KOPT-K1 (cell line): ENCODE results near the gene PRTFDC1.

ENCODE experiments used
- H3K27ac ChIP-seq: fragments of 200-600 bp; sonication (generic); 2 replicates; pipeline ENCODE4 v1.5.1; 2016; ENCODE audit warnings: antibody characterized with exemption, mild to moderate bottlenecking, low read depth, low read length; ENCODE audit not compliant: poor library complexity, severe bottlenecking
- H3K36me3 ChIP-seq: fragments of 200-600 bp; sonication (generic); 2 replicates; pipeline ENCODE4 v1.5.1; 2017; ENCODE audit warnings: antibody characterized with exemption, mild to moderate bottlenecking, low read length, moderate library complexity; ENCODE audit not compliant: insufficient read depth
- H3K9me3 ChIP-seq: fragments of 200-600 bp; sonication (generic); 2 replicates; pipeline ENCODE4 v1.5.1; 2017; ENCODE audit warnings: antibody characterized with exemption, low read length, mild to moderate bottlenecking; ENCODE audit not compliant: insufficient read depth, poor library complexity, severe bottlenecking

Gene PRTFDC1

DNA sequence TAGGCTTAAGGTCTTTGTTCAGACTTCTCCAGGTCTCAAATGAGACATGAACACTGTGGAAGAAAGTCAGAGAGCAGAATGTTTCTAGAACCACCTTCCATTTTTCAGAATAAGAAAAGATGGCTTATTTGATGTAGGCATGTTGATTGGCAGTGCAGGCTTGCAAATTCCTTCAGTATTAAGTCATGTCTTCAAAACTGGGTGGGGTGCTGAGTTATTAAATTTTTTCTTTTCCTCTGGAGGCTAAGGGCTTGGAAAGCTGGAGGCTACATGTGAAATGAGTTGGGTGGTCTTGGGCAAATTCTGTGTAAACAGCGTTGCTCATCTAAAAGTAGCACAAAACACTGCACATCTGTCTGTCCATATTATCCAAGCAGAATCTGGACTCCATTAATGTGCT lies 62.8 kb downstream of the PRTFDC1 start:
- no peaks in the 10 kb centered on the region for H3K36me3 ChIP-seq
- no peaks in the 10 kb centered on the region for H3K9me3 ChIP-seq
- no peak overlapping the region for H3K27ac ChIP-seq

- Histone ChIP-seq H3K36me3 (no peaks in the 10 kb centered on the region), H3K27ac (peak overlapping the region; percentile 78), H3K9me3 (no peaks in the 10 kb centered on the region)
Measured at GRCh38 chr10:24887855-24888231, 64.6 kb downstream of the PRTFDC1 start.

DNA sequence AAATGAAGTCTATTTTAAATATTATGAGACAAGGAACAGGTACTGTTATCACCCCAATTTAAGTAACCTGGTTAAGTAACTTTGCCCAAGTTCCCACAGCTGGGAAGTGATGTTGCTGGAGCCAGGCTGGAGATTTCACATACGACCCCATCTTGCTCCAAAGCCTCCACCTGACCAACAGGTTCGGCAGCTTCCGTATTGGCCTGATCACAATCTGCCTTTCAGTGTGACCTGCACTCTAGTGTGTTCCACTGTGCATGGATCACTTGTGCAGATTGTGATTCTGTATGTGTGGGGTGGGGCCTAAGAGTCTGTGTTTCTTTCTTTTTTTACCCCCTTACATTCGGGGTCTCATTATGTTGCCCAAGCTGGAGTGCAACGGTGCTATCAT lies 66.1 kb downstream of the PRTFDC1 start:
- no peaks in the 10 kb centered on the region for H3K36me3 ChIP-seq
- H3K27ac ChIP-seq = peak overlapping the region; percentile 4
- no peaks in the 10 kb centered on the region for H3K9me3 ChIP-seq

DNA sequence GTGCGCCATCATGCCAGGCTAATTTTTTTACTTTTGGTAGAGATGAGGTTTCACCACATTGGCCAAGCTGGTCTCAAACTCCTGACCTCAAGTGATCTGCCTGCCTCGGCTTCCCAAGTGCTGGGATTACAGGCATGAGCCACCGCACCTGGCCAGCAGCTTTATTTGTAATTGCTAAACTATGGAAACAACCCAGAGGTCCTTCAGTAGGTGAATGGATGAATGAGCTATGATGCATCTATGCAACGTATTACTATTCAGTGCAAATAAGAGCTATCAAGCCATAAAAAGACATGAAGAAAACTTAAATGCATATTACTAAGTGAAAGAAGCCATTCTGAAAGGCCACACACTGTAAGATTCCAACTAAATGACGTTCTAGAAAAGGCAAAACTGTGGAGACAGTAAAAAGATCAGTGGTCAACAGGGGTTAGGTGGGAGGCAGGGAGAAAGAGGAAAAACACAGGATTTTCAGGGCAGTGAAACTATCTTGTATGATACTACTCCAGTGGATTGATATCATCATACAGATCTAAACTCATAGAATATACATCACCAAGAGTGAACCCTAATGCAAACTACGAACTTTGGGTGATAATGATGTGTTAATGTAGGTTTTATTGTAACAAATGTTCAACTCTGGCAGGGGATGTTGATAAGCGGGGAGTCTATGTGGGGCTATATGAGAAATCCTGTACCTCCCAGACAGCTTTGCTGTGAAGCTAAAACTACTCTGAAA lies 66.7 kb downstream of the PRTFDC1 start:
- Histone ChIP-seq H3K27ac (no peak overlapping the region), H3K36me3 (no peaks in the 10 kb centered on the region), H3K9me3 (no peaks in the 10 kb centered on the region)

DNA sequence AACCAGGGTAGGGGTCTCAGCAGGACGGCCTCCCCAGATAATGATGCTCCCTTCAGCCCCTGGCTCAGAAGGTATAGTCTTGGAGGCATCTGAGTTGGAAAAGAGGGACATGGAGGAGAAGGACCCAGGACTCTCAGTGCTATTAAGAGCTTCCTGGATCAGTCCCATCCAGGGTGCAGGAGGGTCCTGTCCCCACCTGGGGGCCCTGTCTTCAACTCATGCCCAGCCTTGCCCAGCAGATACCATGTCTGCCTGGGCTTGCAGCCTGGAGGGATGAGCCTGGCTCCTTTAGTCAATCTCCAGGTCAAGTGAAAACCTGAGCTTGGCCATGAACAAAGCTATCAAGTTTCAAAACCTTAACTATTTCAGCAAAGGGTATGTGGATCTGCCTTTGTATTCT lies 67.6 kb downstream of the PRTFDC1 start:
- no peak overlapping the region for H3K27ac ChIP-seq
- no peaks in the 10 kb centered on the region for H3K9me3 ChIP-seq
- H3K36me3 ChIP-seq = no peaks in the 10 kb centered on the region

- Histone ChIP-seq H3K36me3 (no peaks in the 10 kb centered on the region), H3K27ac (no peak overlapping the region), H3K9me3 (no peaks in the 10 kb centered on the region)
Measured at GRCh38 chr10:24884316-24884715, 68.1 kb downstream of the PRTFDC1 start.

GRCh38 chr10:24883176-24883575 lies 69.2 kb downstream of the PRTFDC1 start:
- no peaks in the 10 kb centered on the region for H3K9me3 ChIP-seq
- H3K36me3 ChIP-seq = no peaks in the 10 kb centered on the region
- H3K27ac ChIP-seq = peak overlapping the region; percentile 2

GRCh38 chr10:24882047-24882698 lies 70.2 kb downstream of the PRTFDC1 start:
- Histone ChIP-seq H3K9me3 (no peaks in the 10 kb centered on the region), H3K27ac (peak overlapping the region; percentile 53), H3K36me3 (no peaks in the 10 kb centered on the region)

GRCh38 chr10:24879861-24880260 lies 72.5 kb downstream of the PRTFDC1 start:
- H3K9me3 ChIP-seq = peaks cover 7% of the 10 kb centered on the region
- H3K27ac ChIP-seq = no peak overlapping the region
- no peaks in the 10 kb centered on the region for H3K36me3 ChIP-seq

DNA sequence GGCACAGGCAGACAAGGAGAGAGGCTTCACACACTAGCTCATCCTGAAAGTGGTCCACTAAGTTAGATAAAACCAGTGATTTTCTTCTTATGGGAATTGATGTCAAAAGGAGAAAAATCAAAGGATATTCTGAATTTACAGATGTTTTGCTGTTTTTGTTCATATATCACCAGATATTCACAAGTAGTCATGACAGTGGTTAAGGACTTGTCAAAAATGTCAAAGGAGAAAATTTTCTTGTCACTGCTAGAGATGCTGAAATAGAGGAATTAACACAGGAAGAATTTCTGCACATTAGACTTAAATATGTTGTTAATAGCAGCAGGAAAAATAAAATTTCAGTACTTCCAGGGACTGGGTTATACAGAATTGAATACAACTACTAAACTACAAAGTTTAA lies 78.3 kb downstream of the PRTFDC1 start:
- Histone ChIP-seq H3K27ac (no peak overlapping the region), H3K36me3 (no peaks in the 10 kb centered on the region), H3K9me3 (peaks cover 11% of the 10 kb centered on the region)

DNA sequence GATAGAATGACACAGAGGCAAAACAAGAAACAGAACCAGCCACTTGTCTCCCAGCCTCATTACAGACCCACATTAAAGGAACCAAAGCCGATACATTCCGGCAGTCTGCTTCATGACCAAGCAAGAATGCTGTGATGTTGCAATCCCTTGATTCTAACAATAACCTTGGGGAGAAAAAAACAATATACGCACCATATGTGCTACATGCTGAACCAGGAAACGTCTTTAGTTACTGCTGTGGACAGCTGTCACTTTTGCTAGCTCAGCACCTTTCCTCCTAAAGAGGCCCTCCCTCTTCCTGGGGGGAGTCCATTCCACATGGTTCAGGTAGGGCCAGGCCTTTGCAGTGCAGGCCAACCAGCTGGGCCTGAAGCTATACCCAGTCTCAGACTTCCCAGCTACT lies 79.1 kb downstream of the PRTFDC1 start:
- no peak overlapping the region for H3K27ac ChIP-seq
- H3K36me3 ChIP-seq = no peaks in the 10 kb centered on the region
- peaks cover 11% of the 10 kb centered on the region for H3K9me3 ChIP-seq

DNA sequence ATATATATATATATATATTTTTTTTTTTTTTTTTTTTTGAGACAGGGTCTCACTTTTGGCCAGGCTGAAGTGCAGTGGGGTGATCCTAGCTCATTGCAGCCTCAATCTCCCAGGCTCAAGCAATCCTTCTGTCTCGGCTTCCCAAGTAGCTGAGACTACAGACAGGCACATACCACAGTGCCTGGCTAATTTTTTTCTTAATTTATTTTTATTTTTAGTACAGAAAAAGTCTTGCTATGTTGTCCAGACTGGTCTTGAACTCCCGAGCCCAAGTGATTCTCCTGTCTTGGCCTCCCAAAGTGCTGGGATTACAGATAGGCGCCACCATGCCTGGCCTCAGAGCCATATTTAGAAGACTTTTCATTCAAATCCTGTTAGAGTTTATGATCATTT lies 79.6 kb downstream of the PRTFDC1 start:
- H3K9me3 ChIP-seq = peaks cover 11% of the 10 kb centered on the region
- no peaks in the 10 kb centered on the region for H3K36me3 ChIP-seq
- no peak overlapping the region for H3K27ac ChIP-seq

DNA sequence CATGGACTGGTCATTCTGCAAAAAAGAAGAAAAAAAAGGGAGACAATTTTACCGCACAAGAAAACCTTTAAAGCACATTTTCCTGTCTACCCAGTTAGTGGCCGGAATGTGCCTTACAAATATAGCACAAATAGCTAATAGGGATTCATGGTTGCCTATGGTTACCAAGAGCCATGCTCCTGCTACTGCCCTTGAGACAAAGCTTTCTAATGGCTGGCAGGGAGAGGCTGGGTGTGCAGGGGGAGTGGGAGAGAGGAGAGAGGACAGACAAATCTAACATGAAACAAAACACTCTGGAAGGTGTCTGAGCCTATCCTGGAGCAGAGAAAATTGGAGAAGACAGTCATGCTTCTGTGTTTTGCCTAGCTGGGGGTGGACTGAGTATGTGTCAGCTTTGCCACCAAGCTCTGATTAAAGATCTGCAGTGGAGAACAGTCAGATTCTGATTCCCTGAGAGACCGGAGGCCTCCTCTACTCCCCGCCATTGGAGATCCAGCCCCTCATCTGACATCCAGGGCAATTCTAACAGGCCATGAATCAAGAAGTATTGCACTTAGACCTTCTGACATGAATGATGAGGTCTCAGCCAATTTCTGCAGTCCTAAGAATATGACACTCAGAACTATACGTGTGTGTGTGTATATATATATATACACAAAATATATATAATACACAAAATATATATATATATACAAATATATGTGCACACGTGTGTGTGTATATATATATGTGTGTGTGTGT lies 80.2 kb downstream of the PRTFDC1 start:
- H3K27ac ChIP-seq = no peak overlapping the region
- H3K9me3 ChIP-seq = peaks cover 11% of the 10 kb centered on the region
- no peaks in the 10 kb centered on the region for H3K36me3 ChIP-seq

GRCh38 chr10:24871011-24871935 lies 81.1 kb downstream of the PRTFDC1 start:
- H3K36me3 ChIP-seq = no peaks in the 10 kb centered on the region
- peaks cover 11% of the 10 kb centered on the region for H3K9me3 ChIP-seq
- H3K27ac ChIP-seq = no peak overlapping the region
